Neural cell (in vitro differentiated cells): ENCODE measurements around the gene ZNF438. TPM values are rescaled to one million over a fixed set of nuclear protein-coding genes. Genes with fewer than 3 reads are reported as not detected.
"Not testable (repeated sequence)": the region's sequence is repeated elsewhere in the genome, so short reads cannot be mapped to it uniquely, and the experiment has no call there.

Source experiments
- H2AFZ ChIP-seq: fragments of 200-600, 300-800 bp; sonication (generic), shearing (Covaris generic); 2 replicates; pipeline ENCODE4 v1.6.0; 2014; ENCODE audit warnings: low read depth, mild to moderate bottlenecking, antibody characterized with exemption, low read length, moderate library complexity
- H3F3A ChIP-seq: fragments of 200-600 bp; shearing (Covaris generic); 2 replicates; pipeline ENCODE4 v1.6.1; 2016; ENCODE audit warnings: mild to moderate bottlenecking, moderate library complexity, mixed read lengths, antibody characterized with exemption, low read length; ENCODE audit not compliant: insufficient read depth, poor library complexity, severe bottlenecking
- H3K27ac ChIP-seq: fragments of 200-600, 300-800 bp; sonication (generic), shearing (Covaris generic); 2 replicates; pipeline ENCODE4 v1.5.1; 2014; ENCODE audit warnings: mild to moderate bottlenecking, low read length, moderate library complexity
- H3K27me3 ChIP-seq: fragments of 300-800, 200-600 bp; sonication (generic), shearing (Covaris generic); 2 replicates; pipeline ENCODE4 v1.6.0; 2014; ENCODE audit warnings: mild to moderate bottlenecking, low read depth, low read length, moderate library complexity; ENCODE audit not compliant: insufficient read depth
- H3K36me3 ChIP-seq: fragments of 300-800, 200-600 bp; sonication (generic), shearing (Covaris generic); 2 replicates; pipeline ENCODE4 v1.5.1; 2014; ENCODE audit warnings: mild to moderate bottlenecking, antibody characterized with exemption, low read length, moderate library complexity; ENCODE audit not compliant: insufficient read depth
- H3K4me2 ChIP-seq: fragments of 300-800, 200-600 bp; sonication (generic), shearing (Covaris generic); 2 replicates; pipeline ENCODE4 v1.6.0; 2014; ENCODE audit warnings: mild to moderate bottlenecking, low read length
- H3K4me3 ChIP-seq: fragments of 300-800, 200-600 bp; sonication (generic), shearing (Covaris generic); 2 replicates; pipeline ENCODE4 v1.5.1; 2014; ENCODE audit warnings: mild to moderate bottlenecking, low read length, moderate library complexity
- H3K79me2 ChIP-seq: fragments of 200-600 bp; shearing (Covaris generic); replicated peaks from 2 replicates; pipeline ENCODE4 v1.6.0; 2014; ENCODE audit warnings: mild to moderate bottlenecking, low read length, moderate library complexity; ENCODE audit not compliant: insufficient read depth
- H3K9ac ChIP-seq: fragments of 300-800, 200-600 bp; sonication (generic), shearing (Covaris generic); 2 replicates; pipeline ENCODE4 v1.6.1; 2016; ENCODE audit warnings: mild to moderate bottlenecking, low read length, mixed read lengths
- H3K9me2 ChIP-seq: fragments of 200-600 bp; shearing (Covaris generic); 2 replicates; pipeline ENCODE4 v1.6.1; 2016; ENCODE audit warnings: mild to moderate bottlenecking, low read length, mixed read lengths; ENCODE audit not compliant: insufficient read depth
- H3K9me3 ChIP-seq: fragments of 200-600, 300-800 bp; sonication (generic), shearing (Covaris generic); 2 replicates; pipeline ENCODE4 v1.6.1; 2016; ENCODE audit warnings: mild to moderate bottlenecking, mixed run types, low read length, moderate library complexity, mixed read lengths
- H4K20me1 ChIP-seq: fragments of 200-600 bp; shearing (Covaris generic); 2 replicates; pipeline ENCODE4 v1.6.1; 2016; ENCODE audit warnings: mild to moderate bottlenecking, mixed run types; ENCODE audit not compliant: insufficient read depth
- EP300 ChIP-seq: fragments of 450-650 bp; conservative IDR thresholded peaks from 2 replicates; pipeline ENCODE4 v1.6.1; 2014; ENCODE audit warnings: antibody characterized with exemption, mild to moderate bottlenecking, moderate library complexity; ENCODE audit not compliant: poor library complexity, severe bottlenecking
- EZH2 ChIP-seq: fragments of 200-600, 300-800 bp; shearing (Covaris generic), sonication (generic); IDR thresholded peaks from 2 replicates; pipeline ENCODE4 v1.6.1; 2014; ENCODE audit warnings: antibody characterized with exemption, low read length, borderline replicate concordance, mild to moderate bottlenecking; ENCODE audit not compliant: insufficient read depth, poor library complexity, severe bottlenecking
- MXI1 ChIP-seq: fragments of 450-650 bp; conservative IDR thresholded peaks from 2 replicates; pipeline ENCODE4 v1.6.1; 2014; ENCODE audit warnings: antibody characterized with exemption, mild to moderate bottlenecking; ENCODE audit not compliant: poor library complexity, severe bottlenecking
- POLR2AphosphoS5 ChIP-seq: IDR thresholded peaks from 2 replicates; pipeline ENCODE4 v1.6.1; 2012
- RAD21 ChIP-seq: fragments of 450-650 bp; conservative IDR thresholded peaks from 2 replicates; pipeline ENCODE4 v1.6.1; 2014; ENCODE audit warnings: antibody characterized with exemption, mild to moderate bottlenecking, moderate library complexity
- SMC3 ChIP-seq: fragments of 450-650 bp; conservative IDR thresholded peaks from 2 replicates; pipeline ENCODE4 v1.6.1; 2014; ENCODE audit warnings: antibody characterized with exemption, mild to moderate bottlenecking, moderate library complexity; ENCODE audit not compliant: poor library complexity
- TAF1 ChIP-seq: IDR thresholded peaks from 2 replicates; pipeline ENCODE4 v1.6.1; 2012; ENCODE audit warnings: low read depth
- polyA plus RNA-seq: library from polyadenylated mRNA; depleted of rRNA; stranded (reverse); fragments of >200 nt; gene quantifications from 2 replicates; pipeline ENCODE4 v1.2.3, GENCODE V29; 2014
- TF ChIP-seq, protein P1 (sequence below): IDR thresholded peaks from 2 replicates; pipeline ENCODE4 v1.6.1; 2012; ENCODE audit warnings: borderline replicate concordance
- TF ChIP-seq, protein P2 (sequence below): fragments of 450-650 bp; IDR thresholded peaks from 2 replicates; pipeline ENCODE4 v1.5.1; 2014; ENCODE audit warnings: antibody characterized with exemption, mild to moderate bottlenecking, moderate library complexity; ENCODE audit not compliant: poor library complexity, severe bottlenecking

ZNF438 gene
- polyA plus RNA-seq, 1 donor from 2014 or later = 0.78 TPM

DNA sequence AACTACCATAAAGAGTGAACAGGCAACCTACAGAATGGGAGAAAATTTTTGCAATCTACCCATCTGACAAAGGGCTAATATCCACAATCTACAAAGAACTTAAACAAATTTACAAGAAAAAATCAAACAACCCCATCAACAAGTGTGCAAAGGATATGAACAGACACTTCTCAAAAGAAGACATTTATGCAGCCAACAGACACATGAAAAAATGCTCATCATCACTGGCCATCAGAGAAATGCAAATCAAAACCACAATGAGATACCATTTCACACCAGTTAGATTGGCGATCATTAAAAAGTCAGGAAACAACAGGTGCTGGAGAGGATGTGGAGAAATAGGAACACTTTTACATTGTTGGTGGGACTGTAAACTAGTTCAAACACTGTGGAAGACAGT lies 5.4 kb downstream of the ZNF438 start:
- H2AFZ ChIP-seq, H3K9me3 ChIP-seq, H4K20me1 ChIP-seq, H3K79me2 ChIP-seq, H3K4me3 ChIP-seq, H3K36me3 ChIP-seq, H3K9ac ChIP-seq, H3F3A ChIP-seq, H3K27ac ChIP-seq, H3K9me2 ChIP-seq, H3K4me2 ChIP-seq, H3K27me3 ChIP-seq: not testable (repeated sequence)

DNA sequence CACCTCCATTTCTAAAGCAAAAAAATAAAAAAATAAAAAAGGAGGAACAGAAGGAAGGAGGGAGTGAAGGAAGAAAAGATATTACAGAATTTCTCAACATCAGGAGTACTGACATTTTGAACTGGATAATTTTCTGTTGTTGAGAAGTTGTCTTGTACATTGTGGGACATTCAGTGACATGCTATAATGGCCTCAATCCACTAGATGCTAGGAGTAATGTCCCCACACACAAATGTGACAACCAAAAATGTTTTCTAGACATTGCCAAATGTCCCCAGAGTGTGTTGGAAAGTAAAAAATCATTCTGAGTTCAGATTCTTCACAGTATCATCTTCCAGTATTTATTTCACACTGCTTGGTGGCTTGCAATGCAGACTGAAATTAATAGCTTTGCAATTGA lies 6.5 kb downstream of the ZNF438 start:
- Histone ChIP-seq H3F3A (no peaks in the 10 kb centered on the region), H2AFZ (no peak overlapping the region), H3K9me3 (no peaks in the 10 kb centered on the region), H3K79me2 (no peaks in the 10 kb centered on the region), H3K27ac (no peak overlapping the region), H4K20me1 (no peaks in the 10 kb centered on the region), H3K27me3 (no peaks in the 10 kb centered on the region), H3K4me2 (no peak overlapping the region), H3K9me2 (no peaks in the 10 kb centered on the region), H3K4me3 (no peak overlapping the region), H3K9ac (no peak overlapping the region), H3K36me3 (no peaks in the 10 kb centered on the region)
- no peak for TF ChIP-seq TAF1
- TF ChIP-seq, protein P1, sequence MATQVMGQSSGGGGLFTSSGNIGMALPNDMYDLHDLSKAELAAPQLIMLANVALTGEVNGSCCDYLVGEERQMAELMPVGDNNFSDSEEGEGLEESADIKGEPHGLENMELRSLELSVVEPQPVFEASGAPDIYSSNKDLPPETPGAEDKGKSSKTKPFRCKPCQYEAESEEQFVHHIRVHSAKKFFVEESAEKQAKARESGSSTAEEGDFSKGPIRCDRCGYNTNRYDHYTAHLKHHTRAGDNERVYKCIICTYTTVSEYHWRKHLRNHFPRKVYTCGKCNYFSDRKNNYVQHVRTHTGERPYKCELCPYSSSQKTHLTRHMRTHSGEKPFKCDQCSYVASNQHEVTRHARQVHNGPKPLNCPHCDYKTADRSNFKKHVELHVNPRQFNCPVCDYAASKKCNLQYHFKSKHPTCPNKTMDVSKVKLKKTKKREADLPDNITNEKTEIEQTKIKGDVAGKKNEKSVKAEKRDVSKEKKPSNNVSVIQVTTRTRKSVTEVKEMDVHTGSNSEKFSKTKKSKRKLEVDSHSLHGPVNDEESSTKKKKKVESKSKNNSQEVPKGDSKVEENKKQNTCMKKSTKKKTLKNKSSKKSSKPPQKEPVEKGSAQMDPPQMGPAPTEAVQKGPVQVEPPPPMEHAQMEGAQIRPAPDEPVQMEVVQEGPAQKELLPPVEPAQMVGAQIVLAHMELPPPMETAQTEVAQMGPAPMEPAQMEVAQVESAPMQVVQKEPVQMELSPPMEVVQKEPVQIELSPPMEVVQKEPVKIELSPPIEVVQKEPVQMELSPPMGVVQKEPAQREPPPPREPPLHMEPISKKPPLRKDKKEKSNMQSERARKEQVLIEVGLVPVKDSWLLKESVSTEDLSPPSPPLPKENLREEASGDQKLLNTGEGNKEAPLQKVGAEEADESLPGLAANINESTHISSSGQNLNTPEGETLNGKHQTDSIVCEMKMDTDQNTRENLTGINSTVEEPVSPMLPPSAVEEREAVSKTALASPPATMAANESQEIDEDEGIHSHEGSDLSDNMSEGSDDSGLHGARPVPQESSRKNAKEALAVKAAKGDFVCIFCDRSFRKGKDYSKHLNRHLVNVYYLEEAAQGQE = no peak
- TF ChIP-seq POLR2AphosphoS5 = no peak
- no peak for TF ChIP-seq EZH2
- TF ChIP-seq EP300 = no peak
- no peak for TF ChIP-seq MXI1
- no peak for TF ChIP-seq SMC3
- no peak for TF ChIP-seq RAD21
- TF ChIP-seq, protein P2, sequence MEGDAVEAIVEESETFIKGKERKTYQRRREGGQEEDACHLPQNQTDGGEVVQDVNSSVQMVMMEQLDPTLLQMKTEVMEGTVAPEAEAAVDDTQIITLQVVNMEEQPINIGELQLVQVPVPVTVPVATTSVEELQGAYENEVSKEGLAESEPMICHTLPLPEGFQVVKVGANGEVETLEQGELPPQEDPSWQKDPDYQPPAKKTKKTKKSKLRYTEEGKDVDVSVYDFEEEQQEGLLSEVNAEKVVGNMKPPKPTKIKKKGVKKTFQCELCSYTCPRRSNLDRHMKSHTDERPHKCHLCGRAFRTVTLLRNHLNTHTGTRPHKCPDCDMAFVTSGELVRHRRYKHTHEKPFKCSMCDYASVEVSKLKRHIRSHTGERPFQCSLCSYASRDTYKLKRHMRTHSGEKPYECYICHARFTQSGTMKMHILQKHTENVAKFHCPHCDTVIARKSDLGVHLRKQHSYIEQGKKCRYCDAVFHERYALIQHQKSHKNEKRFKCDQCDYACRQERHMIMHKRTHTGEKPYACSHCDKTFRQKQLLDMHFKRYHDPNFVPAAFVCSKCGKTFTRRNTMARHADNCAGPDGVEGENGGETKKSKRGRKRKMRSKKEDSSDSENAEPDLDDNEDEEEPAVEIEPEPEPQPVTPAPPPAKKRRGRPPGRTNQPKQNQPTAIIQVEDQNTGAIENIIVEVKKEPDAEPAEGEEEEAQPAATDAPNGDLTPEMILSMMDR = no peak

DNA sequence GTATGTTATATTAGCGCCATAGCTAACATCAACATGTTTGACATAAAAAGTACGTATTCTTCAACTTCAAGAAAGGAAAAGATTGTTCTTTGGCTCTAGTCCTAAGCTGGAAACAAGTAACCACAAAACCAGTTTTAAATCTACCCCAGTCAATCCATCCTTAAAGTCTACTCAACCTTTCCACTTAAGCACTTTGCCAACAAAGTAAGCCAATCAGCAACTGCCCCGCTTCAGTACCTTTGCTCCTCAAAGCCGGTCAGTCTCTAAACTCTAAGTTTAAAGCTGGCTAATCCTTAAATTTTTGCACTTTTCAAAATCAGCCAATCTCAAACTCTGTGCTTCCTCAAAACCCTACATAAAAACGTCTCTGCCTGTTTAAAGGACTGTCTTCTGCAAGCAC lies 8.1 kb downstream of the ZNF438 start:
- TF ChIP-seq RAD21 (no peak), TAF1 (no peak), EZH2 (no peak), EP300 (no peak), MXI1 (no peak), SMC3 (no peak), POLR2AphosphoS5 (no peak)
- TF ChIP-seq, protein P1 = no peak
- TF ChIP-seq, protein P2 = no peak
- Histone ChIP-seq H3K4me2 (no peak overlapping the region), H3K9me3 (no peaks in the 10 kb centered on the region), H3K4me3 (no peak overlapping the region), H2AFZ (no peak overlapping the region), H3K9me2 (no peaks in the 10 kb centered on the region), H3F3A (no peaks in the 10 kb centered on the region), H4K20me1 (no peaks in the 10 kb centered on the region), H3K27me3 (no peaks in the 10 kb centered on the region), H3K9ac (no peak overlapping the region), H3K36me3 (no peaks in the 10 kb centered on the region), H3K79me2 (no peaks in the 10 kb centered on the region), H3K27ac (no peak overlapping the region)
